NOMO-1 treated with DMSO at 0.1 percent for 48 hours (cell line): ENCODE measurements around the gene STXBP1.

Experiments
- DNase-seq: peaks from one replicate; lab custom pipeline; 2025; ENCODE audit not compliant: unreplicated experiment; lab: John Stamatoyannopoulos, UW

The STXBP1 gene

GRCh38 chr9:127712371-127712770 is 100.3 kb downstream of the STXBP1 start:
- DNase-seq = no peak

- no peak for DNase-seq
These were observed 100.8 kb downstream of the STXBP1 start for GRCh38 chr9:127712867-127713266.

GRCh38 chr9:127714020-127714750 is 102.1 kb downstream of the STXBP1 start:
- DNase-seq = no peak

GRCh38 chr9:127714951-127715469 is 102.9 kb downstream of the STXBP1 start:
- DNase-seq = no peak

GRCh38 chr9:127715470-127716337 is 103.6 kb downstream of the STXBP1 start, which contains the start of the genes PTRH1 and TTC16:
PTRH1 (minus strand) TSS chr9:127715663; CDS start chr9:127715639, 24 bp downstream.
TTC16 (plus strand) TSS chr9:127716079; CDS start chr9:127716146, 67 bp downstream.
- DNase-seq = peak; percentile 92

GRCh38 chr9:127716412-127716811 is 104.3 kb downstream of the STXBP1 start:
- DNase-seq = no peak

- no peak for DNase-seq
These were observed 105.7 kb downstream of the STXBP1 start for GRCh38 chr9:127717766-127718165.

- DNase-seq = no peak
These were observed 108.2 kb downstream of the STXBP1 start for GRCh38 chr9:127720031-127720864.

- no peak for DNase-seq
These were observed 108.8 kb downstream of the STXBP1 start for GRCh38 chr9:127720865-127721227.

GRCh38 chr9:127721391-127721821 is 109.3 kb downstream of the STXBP1 start:
- DNase-seq = no peak

- DNase-seq = no peak
These were observed 110.1 kb downstream of the STXBP1 start for GRCh38 chr9:127722055-127722745.

GRCh38 chr9:127723013-127723412 is 110.9 kb downstream of the STXBP1 start:
- DNase-seq = no peak

GRCh38 chr9:127723444-127723843 is 111.4 kb downstream of the STXBP1 start:
- no peak for DNase-seq

GRCh38 chr9:127724012-127724411 is 111.9 kb downstream of the STXBP1 start:
- no peak for DNase-seq

- no peak for DNase-seq
These were observed 114.8 kb downstream of the STXBP1 start for GRCh38 chr9:127726871-127727270.

GRCh38 chr9:127728808-127729207 is 116.7 kb downstream of the STXBP1 start:
- no peak for DNase-seq

GRCh38 chr9:127729522-127730256 is 117.6 kb downstream of the STXBP1 start:
- DNase-seq = no peak

GRCh38 chr9:127730262-127730661 is 118.2 kb downstream of the STXBP1 start:
- no peak for DNase-seq

GRCh38 chr9:127730799-127731410 is 118.8 kb downstream of the STXBP1 start:
- no peak for DNase-seq
